Hepatocyte (in vitro differentiated cells): ENCODE data around the gene MEIS2.

ENCODE experiments used
- CTCF ChIP-seq: fragments of 200-600 bp; sonication (generic); IDR thresholded peaks from 2 replicates; pipeline ENCODE4 v1.5.1; 2016; ENCODE audit warnings: antibody characterized with exemption, mild to moderate bottlenecking; ENCODE audit not compliant: poor library complexity
- EZH2 ChIP-seq: fragments of 200-600 bp; sonication (generic); IDR thresholded peaks from 2 replicates; pipeline ENCODE4 v1.6.1; 2016; ENCODE audit warnings: antibody characterized with exemption, mild to moderate bottlenecking, borderline replicate concordance
- EZH2phosphoT487 ChIP-seq: fragments of 200-600 bp; sonication (generic); IDR thresholded peaks from one replicate; pipeline ENCODE4 v1.6.1; 2018; ENCODE audit warnings: antibody characterized with exemption, mild to moderate bottlenecking, low read depth, moderate library complexity; ENCODE audit not compliant: unreplicated experiment, severe bottlenecking

GRCh38 chr15:36932070-36932469 is 168.3 kb downstream of the MEIS2 start:
- no peak for TF ChIP-seq EZH2
- no peak for TF ChIP-seq CTCF
- TF ChIP-seq EZH2phosphoT487 = no peak
